NCI-H1436 treated with DMSO at 0.1 percent for 48 hours (cell line): ENCODE measurements around the gene TBATA.
"Not testable (repeated sequence)": the region's sequence is repeated elsewhere in the genome, so short reads cannot be mapped to it uniquely, and the experiment has no call there.

Source experiments
- DNase-seq: peaks from one replicate; lab custom pipeline; 2025; lab: John Stamatoyannopoulos, UW

Gene TBATA

DNA sequence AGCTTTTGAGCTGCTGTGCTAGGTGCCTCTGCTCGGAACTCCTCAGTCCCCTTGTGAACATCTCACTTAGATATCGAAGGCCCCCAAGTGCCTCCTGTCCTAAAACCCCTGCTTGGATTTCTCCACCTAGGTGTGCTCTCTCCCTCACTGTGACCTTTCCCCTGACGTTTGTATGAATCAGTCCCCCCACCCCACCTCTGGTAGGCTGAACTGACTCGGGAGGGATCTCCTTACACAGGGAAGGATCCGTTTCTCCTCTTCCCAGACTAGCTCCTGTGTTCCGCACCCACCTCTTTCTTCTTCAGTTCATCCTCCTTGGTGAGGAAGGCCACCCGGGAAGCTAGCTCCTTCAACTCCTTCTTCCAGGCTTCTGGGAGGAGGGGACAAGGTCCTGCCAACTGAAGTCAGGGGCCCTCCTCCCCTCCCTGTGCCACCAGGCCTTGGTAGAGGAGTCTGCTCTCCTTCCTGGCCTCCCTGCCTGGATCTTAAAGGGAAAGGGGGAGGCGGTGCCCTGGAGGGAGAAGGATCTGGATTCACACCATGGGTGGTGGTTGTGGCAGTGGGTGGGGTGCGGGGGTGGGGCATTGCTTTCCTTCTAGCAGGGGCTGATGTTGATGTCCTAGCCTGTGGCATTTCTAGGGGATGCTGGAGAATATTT, 6.8 kb downstream of the TBATA start:
- no peak for DNase-seq

DNA sequence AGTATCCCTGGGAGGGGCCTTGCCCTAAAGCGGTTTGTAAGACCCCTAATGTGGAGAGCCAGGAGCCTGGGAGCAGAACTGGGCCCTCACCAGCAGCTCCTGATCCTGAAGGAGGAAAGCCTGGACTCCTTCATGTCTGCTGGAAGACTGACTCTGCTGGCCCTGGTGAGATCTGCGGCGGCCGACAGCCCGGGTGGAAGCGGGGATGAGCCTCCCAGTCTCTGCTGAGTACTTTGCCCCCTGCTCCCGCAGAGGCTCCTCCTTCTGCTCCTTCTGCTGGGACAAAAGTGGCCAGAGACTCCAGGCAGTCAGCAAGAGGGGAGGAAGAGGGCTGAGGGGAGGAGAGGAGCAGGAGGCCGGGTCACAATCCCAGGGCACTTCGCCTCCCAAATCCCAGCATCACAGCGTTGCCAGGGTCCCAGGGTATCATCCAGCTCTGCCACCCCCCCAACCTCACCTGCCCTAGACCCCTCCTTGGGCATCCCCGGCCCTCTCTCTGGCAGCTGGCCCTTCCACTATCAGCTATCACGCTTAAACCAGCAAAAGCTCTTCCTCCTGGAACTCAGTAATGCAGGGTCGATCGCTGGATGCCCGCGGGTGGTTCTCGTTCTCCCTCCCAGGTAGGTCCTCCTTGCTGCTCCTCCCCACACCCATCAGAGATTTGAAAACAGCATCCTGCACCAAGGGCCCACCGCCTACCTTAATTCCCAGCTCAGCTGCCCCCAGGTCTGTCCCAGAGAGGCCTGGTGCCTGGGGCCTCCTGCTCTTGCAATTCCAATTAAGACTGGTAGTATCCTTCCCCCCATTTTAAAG, 7.9 kb downstream of the TBATA start:
- no peak for DNase-seq

DNA sequence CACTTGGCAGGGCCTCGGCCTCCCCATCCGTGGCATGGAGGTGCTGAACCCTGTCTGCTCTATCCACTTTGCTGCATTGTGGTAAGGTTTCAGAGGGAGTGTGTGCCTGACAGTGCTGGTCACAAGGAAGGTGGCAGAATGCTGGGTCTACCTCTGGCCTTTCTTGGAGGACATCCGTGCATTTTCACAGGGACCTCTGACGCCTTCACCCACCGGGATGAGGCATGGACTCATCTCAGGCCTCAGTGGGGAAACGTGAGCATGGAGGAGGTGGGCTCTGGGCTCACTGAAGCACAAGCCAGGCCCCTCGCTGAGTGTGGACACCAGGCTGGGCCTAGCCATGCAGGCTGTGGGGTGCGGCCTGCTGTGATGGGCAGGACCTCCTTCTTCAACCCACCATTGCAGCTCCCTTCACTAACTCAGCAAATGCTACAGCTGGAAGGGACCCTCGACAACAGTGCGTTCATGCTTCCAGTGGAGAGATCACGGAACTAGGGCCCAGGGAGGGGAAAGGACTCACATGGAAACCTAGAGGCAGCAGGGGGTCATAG, 8.6 kb downstream of the TBATA start:
- DNase-seq: no peak

DNA sequence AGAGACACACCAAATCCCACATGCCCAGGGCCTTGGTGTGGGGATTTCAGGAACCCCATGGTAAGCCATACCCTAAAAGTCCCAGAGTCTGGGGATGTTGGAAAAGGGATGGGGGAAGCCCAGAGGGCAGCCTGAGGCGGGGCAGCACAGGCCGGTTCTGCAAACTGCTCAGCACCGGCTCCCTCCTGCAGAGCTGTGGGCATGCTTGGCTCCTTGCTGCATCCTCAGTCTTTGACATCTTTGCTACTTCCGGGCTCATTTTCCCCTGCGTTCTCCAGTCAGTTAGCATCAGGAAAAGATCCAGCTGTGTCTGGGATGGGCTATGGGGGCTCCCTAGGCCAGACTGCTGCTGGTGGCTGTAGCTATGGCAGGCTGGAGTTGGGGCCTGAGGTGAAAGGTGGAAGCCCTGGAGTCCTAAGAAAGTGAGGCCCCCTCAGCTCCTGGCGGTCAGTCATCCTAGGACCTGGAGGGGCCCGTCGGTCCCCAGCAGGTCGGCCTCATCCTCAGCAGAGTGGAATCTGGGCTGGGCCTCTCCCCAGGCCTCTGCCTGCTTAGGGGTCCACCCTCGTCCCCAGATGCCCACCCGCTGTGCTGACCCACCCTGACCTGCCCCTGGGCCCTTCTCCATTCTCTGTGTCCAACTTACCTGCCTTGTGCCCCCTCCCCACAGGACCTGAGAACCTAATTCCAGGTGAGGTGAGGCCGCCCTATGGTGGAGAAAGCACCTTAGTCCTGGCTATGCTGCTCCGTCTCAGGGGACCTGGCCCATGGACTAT, 9.3 kb downstream of the TBATA start:
- DNase-seq: no peak

DNA sequence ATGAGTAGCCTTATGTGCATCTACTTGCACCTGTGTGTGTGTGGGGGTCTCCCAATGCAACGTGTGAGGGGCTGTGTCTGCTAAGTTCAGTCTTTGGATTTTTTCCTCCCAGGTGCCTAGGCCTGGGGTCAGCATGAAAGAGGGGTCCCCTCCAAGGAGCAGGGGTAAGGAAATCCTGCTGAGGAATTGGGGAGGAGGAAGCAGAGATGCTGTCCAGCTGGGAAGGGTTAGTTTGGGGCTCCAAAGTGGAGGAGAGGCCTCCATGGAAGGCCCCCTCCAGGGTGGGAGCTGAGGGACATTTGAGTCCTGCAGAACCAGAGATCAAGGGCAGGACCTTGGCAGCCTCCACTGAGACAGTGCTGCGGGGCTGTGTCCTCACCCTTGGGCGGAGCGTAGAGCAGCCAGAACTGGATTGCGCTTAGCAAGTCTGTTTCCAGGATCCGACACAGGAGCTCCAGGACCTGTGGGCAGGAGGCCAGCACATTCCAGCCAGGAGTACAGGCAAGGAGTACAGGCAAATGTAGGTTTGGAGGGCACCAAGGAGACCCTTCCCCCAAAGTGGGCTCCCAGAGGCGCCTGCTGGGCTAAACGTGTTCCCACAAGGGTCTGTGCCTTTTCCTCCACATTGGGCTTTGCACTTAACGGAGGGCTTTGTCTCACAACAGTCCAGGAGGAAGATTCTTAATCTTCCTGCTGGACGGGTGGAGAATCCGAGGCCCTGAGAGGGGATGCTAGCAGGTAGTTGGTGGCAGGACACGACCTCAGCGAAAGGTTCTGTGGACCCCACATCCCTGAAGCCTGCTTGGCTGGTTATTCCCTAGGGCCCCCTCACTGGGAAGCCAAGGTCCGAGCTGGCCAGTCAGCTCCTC, 10.1 kb downstream of the TBATA start:
- DNase-seq: no peak

DNA sequence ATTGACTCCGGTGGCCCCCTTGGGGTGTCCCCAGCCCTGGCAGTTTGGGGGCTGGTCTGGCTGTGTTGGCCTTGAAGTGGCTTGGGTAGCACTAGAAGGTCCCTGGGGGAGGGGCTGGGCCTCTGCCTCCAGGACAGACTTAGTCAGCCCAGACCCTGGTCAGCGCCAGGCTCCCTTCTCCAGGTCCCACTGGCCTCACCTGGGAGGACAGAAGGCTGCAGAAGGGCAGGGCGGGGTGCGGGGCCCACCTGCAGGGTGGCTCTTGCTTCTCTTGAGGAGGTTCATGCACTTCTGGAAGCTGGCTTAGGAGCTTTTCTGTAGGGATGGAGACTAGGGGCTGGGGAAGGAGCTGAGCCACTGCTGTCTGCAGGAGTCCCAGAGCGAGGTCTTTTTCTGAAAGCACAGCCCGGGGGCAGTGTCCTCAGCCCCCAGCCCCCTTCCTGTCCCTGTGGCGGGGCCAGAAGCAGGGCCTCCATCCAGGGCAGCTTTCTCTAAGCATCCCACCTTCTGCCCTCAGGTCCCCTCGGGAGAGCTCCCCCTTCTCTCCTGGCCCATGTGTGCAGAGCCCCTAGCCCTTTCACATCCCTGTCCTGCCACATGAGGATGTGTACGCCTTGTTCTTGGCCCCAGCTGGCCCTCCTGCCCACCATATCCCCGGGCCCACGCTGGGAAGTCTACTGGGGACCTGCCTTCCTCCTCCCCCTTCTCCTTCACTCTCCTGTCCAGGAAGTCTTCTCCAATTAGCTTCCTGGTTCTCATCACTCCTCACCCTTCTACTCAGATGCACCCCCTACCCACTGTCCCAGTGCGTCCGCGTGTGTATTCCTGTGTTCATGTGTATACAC, 11.0 kb downstream of the TBATA start:
- no peak for DNase-seq

DNA sequence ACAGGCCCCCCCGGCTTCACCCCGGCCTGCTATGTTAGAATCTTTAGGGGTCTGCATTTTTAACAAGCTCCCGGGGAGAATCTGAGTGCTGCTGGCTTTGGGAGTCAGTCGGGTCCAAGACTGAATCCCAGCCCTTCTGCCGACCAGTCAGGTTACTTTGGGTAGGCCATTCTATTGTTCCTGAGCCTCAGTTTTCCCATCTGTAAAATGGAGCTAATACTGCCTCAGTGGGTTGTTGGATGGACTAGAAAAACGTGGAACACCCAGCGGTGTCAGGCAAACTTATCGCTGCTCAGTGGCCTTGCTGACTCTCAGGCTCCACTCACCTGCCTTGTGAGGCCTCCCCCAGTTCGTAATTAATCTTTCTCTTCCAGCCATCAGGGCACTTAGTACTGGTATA, 11.7 kb downstream of the TBATA start:
- no peak for DNase-seq

DNA sequence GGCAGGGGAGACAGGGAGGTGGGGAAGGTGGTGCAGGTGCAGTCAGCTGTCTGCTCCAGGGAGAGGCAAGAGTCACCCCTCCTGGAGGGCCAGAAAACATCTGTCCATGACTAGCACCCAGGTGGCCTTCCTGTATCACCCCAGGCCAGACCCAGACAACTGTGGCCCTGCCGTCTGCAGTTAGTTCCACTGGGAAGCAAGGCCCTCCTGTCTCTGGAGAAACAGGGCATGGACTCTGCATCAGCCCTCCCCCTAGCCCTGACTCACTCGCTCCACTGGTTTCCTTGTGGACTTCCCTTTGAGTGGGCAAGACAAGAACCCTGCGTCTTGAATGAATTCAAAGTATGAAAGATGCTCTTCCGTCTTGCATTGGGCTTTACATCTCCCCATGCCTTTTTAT, 12.6 kb downstream of the TBATA start:
- no peak for DNase-seq

DNA sequence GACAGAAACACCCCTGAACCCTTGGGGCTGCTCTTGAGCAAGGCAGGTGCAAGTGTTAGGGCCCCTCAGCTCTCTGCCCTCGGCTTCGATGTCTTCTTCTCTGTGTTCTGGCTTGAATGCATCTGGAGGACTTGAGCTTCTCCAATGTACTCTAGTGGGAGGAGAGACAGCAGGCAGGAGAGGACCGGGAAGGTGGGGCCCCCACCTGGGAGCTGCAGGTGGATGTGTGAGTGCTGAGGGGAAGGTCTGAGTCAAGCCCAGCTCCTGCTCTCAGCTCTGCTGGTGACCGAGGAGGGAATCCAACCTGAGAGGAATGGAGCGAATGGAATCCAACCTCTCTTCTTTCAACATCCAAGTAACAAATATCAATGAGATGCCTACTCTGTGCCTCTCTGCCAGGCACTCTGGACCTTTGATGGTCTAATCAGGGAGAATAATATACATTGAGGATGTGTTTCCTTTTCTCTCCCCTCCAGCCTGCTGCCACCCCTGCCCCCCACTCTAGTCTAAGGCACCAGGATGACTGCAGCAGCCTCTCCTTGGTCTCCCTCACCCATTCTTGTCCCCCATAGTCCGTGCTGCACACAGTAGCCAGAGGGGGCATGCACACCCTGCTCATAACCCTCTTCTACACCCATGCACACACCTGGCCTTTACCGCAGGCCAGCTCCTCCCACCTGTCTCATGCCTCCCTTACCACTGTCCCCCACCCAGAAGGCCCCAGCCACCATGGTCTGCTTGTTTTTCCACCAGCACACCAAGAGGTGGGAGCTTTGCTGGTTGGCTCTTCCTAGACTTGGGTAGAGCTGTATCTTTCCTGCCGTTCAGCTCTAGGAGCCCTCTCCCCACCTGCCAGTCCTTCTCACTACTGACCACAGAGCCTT, 13.6 kb downstream of the TBATA start:
- DNase-seq: no peak

DNA sequence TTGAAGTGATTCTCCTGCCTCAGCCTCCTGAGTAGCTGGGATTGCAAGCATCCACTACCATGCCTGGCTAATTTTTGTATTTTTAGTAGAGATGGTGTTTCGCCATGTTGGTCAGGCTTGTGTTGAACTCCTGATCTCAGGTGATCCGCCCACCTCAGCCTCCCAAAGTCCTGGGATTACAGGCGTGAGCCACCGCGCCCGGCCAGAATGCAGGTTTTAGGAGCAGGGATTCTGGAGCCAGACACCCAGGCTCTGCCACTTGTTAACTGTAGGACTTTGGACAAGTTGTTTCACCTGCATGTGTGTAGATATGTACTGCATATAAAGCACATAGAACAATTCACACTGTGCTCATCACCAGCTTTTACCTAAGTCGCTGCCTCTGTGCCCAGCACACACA, 14.7 kb downstream of the TBATA start:
- not testable (repeated sequence) for DNase-seq

DNA sequence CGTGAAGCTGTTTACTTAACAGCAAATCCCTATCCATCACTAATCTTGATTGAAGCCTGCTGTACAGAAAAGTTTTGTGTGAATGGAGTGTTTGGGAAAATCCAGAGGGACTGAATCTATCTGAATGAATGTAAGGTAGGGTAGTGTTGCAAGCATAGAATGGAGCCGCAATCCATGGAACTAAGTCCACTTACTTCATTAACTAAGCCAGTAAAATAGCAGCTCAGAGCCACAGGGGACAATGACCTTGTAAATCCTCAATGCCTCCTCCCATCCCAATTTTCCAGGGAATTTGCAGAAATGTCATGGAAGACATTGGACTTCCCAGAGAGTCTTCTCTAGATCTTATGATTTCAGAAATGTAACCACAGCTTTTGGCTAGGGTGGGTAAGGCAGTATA, 15.2 kb downstream of the TBATA start:
- no peak for DNase-seq

DNA sequence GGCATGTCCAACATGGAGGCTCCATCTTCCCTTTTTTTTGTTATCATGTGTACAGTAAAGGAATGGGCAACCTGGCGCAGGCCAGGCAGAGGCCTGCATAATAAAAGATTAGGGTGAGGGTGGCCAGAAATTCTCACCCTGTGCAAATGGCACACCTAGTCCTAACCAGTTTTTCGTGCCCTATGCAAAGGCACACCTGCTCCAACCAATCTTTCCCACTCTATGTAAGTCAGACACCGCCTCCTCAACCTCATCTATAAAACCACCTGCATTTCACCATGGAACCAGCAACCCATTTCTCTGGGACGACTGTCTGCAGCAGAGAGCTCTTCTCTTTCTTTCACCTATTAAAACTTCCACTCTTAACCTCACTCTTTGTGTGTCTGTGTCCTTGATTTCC, 16.1 kb downstream of the TBATA start:
- DNase-seq: no peak

DNA sequence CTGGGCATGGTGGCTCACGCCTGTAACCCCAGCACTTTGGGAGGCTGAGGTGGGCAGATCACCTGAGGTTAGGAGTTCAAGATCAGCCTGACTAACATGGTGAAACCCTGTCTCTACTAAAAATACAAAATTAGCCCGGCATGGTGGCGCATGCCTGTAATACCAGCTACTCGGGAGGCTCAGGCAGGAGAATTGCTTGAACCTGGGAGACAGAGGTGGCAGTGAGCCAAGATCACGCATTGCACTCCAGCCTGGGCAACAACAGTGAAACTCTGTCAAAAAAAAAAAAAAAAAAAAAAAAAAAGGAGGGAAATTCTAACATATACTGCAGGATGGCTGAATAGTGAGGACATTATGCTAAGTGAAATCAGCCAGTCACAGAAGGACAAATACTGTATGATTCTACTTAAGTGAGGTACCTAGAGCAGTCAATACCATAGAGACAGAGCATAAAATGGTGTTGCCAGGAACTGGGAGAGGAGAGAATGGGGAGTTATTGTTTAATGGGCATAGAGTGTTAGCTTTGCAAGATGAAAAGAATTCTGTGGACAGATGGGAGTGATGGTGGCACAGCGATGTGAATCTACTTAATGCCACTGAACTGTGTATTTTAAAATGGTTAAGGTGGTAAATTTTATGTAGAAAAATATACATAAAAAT, 17.0 kb downstream of the TBATA start:
- not testable (repeated sequence) for DNase-seq

DNA sequence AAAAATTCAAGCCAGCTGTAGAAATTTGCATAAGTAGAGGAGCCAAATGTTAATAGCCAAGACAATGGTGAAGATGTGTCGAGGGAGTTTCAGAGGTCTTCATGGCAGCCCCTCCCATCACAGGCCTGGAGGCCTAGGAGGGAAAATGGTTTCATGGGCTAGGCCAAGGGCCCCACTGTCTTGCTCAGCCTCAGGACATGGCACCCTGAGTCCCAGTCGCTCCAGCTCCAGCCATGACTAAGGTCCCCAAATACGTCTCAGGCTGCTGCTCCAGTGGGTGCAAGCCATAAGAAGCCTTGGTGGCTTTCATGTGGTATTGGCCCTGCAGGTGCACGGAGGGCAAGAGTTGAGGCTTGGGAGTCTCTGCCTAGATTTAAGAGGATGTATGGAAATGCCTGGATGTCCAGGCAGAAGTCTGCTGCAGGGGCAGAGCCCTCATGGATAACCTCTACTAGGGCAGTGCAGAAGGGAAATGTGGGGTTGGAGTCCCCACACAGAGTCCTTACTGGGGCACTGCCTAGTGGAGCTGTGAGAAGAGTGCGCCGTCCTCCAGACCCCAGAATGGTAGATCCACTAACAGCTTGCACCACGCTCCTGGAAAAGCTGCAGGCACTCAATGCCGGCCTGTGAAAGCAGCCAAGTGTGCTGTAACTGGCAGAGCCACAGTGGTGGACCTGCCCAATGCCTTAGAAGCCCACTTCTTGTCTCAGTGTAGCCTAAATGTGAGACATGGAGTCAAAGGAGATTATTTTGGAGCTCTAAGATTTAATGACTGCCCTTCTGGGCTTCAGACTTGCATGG, 19.2 kb downstream of the TBATA start:
- no peak for DNase-seq

DNA sequence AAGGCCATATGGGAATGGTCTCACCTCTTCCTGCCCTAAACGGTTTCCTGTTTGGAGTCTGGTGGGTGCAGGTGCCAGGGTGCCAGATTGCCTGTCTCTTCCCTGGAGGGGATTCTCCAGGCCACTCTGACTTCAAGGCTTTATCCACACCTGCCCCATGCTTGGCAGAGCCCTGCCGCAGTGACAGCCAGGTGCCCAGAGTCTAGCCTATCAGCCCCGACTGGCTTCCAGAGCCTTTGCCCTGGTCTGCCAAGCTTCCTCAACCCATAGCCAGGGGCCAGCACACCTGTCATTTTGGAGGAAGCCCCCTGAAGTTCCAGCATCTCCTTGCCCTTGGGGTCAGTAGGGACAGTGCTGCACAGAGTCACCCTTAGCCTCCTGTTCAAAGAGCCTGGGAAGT, 21.6 kb downstream of the TBATA start:
- DNase-seq: no peak

DNA sequence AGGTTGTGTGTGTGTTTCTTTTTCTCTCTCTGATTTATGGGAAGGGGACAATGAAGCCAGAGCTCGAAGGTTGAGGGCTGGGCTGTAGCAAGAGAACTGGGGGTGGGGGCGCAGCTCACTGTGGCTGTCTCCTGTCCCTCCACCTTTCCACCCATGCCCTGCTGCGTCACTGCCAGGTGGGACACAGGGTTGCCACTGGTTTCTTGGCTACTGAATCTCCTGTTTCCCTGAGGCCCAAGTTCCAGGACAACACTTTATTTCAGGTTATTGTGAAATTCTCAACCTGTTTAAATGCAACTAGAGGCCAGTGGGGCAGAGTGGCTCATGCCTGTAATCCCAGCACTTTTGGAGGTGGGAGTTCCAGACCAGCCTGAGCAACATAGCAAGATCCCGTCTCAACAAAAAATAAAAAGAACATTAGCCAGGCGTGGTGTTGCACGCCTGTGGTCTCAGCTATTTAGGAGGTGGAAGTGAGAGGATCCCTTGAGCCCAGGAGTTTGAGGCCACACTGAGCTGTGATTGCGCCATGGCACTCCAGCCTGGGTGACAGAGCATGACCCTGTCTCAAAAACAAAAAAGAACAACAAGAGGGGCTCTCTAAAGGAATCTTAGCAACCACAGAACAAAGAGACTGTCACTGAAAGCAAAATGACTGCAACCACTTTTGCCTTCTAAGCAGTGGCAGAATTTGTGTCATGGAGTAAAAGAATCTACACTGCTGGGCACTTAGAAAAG, 22.6 kb downstream of the TBATA start:
- DNase-seq: no peak

DNA sequence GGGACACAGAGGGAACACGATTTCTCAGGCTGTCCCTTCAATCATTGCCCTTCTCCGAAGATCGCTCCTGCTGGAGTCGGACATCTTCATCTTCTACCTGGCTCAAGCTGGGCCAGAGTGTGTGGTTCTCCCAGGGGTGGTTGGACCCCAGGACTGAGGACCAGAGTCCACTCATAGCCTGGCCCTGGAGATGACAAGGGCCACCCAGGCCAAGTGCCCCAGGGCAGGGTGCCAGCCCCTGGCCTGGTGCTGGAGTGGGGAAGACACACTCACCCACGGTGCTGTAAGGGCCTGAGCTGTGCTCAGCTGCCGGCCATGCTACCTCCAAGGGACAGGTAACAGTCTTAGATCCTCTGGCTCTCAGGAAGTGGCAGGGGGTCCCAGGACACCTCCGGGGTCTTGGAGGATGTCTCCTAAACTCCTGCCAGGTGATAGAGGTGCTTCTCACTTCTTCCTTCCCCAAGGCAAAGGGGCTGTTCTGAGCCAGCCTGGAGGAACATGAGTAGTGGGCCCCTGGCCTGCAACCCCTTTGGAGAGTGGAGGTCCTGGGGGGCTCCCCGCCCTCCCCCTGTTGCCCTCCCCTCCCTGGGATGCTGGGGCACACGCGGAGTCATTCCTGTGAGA, 23.3 kb downstream of the TBATA start:
- DNase-seq: no peak
